Glutamatergic neuron (in vitro differentiated cells): ENCODE measurements around the gene EPB41L1. TPM values are rescaled to one million over a fixed set of nuclear protein-coding genes. Genes with fewer than 3 reads are reported as not detected.

Source experiments
- DNase-seq: peaks from one replicate; pipeline ENCODE4 v3.0.0; 2022
- H3K27ac Mint-ChIP-seq: one replicate; pipeline ENCODE4 v1.8.0; 2020; ENCODE audit warnings: mild to moderate bottlenecking, mixed read lengths, inconsistent platforms; ENCODE audit not compliant: unreplicated experiment
- H3K27me3 Mint-ChIP-seq: one replicate; pipeline ENCODE4 v1.8.0; 2020; ENCODE audit warnings: mild to moderate bottlenecking, moderate library complexity, mixed read lengths, inconsistent platforms; ENCODE audit not compliant: unreplicated experiment
- H3K36me3 Mint-ChIP-seq: one replicate; pipeline ENCODE4 v1.8.0; 2020; ENCODE audit warnings: mild to moderate bottlenecking, mixed read lengths, inconsistent platforms; ENCODE audit not compliant: unreplicated experiment
- H3K4me1 Mint-ChIP-seq: one replicate; pipeline ENCODE4 v1.8.0; 2020; ENCODE audit warnings: mild to moderate bottlenecking, low read depth, mixed read lengths, inconsistent platforms; ENCODE audit not compliant: unreplicated experiment
- H3K4me3 Mint-ChIP-seq: one replicate; pipeline ENCODE4 v1.8.0; 2020; ENCODE audit warnings: mild to moderate bottlenecking, mixed read lengths, inconsistent platforms; ENCODE audit not compliant: unreplicated experiment
- H3K9me3 Mint-ChIP-seq: one replicate; pipeline ENCODE4 v1.8.0; 2020; ENCODE audit warnings: mild to moderate bottlenecking, moderate library complexity, mixed read lengths, inconsistent platforms; ENCODE audit not compliant: unreplicated experiment
- total RNA-seq: library from RNA; stranded (reverse); fragmentation: NEBNext Ultra II Directional; extraction: Animal tissue kit (Norgen Biotek cat#: 25700); gene quantifications from one replicate; pipeline ENCODE4 v1.2.1, GENCODE V29; 2021; ENCODE audit not compliant: unreplicated experiment
- TF ChIP-seq, protein P1 (sequence below): fragments of 200-600 bp; sonication (generic); IDR thresholded peaks from one replicate; pipeline ENCODE4 v1.5.0; 2021; ENCODE audit not compliant: partially characterized antibody, unreplicated experiment

The EPB41L1 gene
- total RNA-seq, 1 donor from 2014 or later, result 54.1 TPM

DNA sequence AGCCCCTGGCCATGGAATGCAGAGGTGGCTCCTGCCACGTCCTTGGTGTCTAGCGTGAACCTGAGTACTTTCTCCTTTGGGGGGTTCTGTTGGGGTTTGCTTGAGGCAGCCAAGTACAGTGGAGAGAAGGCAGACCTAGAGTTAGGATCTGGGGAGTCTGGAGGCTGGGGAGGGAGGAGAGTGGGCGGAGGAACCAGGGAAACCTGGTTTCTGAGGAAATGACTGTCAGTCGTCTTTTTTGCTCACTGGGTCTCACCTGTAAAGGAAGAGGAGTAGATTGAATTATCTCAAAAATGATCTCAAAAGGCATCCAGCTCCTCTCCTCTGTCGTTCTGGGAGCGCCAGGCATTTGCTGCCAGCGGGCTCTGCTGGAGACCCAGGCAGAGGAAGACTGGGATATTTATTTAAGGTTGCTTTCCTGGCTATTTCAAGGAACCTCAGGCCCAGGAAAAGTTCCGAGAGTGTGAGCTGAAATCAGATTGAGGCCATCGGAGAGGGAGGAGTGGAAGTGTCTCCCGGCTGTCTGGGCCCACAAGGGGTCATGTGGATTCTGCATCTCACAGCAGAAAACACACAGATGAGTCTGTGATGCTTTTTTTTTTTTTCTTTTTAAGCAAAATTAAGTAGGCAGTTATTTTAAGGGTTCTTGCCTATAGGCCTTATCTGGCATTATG is 16.1 kb downstream of the EPB41L1 start:
- no peak overlapping the region for H3K4me3 Mint-ChIP-seq
- peaks cover 10% of the 10 kb centered on the region for H3K9me3 Mint-ChIP-seq
- DNase-seq, result no peak
- no peaks in the 10 kb centered on the region for H3K36me3 Mint-ChIP-seq
- TF ChIP-seq, protein P1, sequence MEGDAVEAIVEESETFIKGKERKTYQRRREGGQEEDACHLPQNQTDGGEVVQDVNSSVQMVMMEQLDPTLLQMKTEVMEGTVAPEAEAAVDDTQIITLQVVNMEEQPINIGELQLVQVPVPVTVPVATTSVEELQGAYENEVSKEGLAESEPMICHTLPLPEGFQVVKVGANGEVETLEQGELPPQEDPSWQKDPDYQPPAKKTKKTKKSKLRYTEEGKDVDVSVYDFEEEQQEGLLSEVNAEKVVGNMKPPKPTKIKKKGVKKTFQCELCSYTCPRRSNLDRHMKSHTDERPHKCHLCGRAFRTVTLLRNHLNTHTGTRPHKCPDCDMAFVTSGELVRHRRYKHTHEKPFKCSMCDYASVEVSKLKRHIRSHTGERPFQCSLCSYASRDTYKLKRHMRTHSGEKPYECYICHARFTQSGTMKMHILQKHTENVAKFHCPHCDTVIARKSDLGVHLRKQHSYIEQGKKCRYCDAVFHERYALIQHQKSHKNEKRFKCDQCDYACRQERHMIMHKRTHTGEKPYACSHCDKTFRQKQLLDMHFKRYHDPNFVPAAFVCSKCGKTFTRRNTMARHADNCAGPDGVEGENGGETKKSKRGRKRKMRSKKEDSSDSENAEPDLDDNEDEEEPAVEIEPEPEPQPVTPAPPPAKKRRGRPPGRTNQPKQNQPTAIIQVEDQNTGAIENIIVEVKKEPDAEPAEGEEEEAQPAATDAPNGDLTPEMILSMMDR, result no peak
- peaks cover 4% of the 10 kb centered on the region for H3K27me3 Mint-ChIP-seq
- H3K4me1 Mint-ChIP-seq, result peaks cover 33% of the 10 kb centered on the region
- no peak overlapping the region for H3K27ac Mint-ChIP-seq

DNA sequence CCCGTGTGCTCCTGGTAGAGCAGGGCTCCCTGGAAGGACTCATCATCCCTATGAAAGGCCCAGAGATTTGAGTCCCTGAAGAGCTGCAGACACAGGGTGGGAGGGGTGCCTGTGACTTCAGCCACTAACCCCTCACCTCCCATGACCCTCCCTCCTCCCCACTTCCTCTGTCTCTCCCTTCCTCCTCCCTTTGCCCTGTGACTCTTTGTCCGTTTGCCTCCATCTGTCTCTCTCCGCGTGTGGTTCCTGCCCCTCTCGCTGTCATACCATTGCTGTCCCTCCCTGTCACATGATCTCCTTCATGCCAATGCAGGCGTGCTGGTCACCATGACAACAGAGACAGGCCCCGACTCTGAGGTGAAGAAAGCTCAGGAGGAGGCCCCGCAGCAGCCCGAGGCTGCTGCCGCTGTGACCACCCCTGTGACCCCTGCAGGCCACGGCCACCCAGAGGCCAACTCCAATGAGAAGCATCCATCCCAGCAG is 19.0 kb downstream of the EPB41L1 start:
- H3K27me3 Mint-ChIP-seq, result peaks cover 4% of the 10 kb centered on the region
- H3K27ac Mint-ChIP-seq, result peak overlapping the region; percentile 79
- peak overlapping the region; percentile 40 for H3K4me3 Mint-ChIP-seq
- H3K9me3 Mint-ChIP-seq, result peaks cover 6% of the 10 kb centered on the region
- no peaks in the 10 kb centered on the region for H3K36me3 Mint-ChIP-seq
- peak; percentile 76 for DNase-seq
- TF ChIP-seq, protein P1, result no peak
- H3K4me1 Mint-ChIP-seq, result peaks cover 31% of the 10 kb centered on the region

DNA sequence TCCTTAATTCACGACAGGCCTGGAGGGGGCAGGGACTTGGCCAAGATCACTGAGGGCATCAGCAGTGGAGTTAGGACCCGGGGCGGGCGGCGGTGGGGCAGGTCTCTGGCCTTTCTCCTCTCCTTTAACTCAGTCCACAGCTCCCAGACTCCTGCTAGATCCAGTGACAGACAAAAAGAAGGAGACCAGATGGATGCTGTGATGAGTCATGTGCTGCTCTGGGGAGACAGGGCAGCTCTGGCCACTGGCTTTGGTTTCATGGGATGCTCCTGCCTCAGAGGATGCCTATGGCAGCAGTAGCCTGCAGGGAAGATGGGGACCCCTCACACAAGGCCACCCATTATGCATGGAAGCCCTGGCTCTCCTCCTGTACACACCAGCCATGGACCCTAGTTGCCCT is 20.5 kb downstream of the EPB41L1 start:
- Mint-ChIP-seq H3K27me3 (peaks cover 5% of the 10 kb centered on the region), H3K27ac (peak overlapping the region; percentile 85), H3K4me1 (peaks cover 34% of the 10 kb centered on the region), H3K36me3 (no peaks in the 10 kb centered on the region), H3K4me3 (peak overlapping the region; percentile 23), H3K9me3 (peaks cover 6% of the 10 kb centered on the region)
- peak; percentile 33 for DNase-seq
- TF ChIP-seq, protein P1, result no peak

DNA sequence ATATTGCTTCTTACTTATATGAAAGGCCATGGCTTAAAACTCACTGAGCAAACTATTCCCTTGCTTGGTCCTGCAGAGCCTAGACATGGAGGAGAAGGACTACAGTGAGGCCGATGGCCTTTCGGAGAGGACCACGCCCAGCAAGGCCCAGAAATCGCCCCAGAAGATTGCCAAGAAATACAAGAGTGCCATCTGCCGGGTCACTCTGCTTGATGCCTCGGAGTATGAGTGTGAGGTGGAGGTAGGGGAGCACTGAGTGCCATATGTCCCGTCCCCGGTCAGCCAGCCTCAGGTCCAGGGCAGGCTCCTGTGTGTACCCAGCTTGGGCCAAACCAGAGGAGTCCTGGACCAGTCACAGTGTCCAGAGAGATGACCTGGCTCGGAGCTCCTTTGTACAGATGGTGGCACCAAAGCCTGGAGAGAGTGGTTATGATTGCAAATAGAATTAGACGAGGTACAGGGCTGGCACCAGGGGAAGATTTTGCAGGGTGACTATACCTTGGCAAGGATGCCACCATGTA is 21.0 kb downstream of the EPB41L1 start:
- Mint-ChIP-seq H3K4me1 (peaks cover 30% of the 10 kb centered on the region), H3K9me3 (peaks cover 6% of the 10 kb centered on the region), H3K27me3 (peaks cover 5% of the 10 kb centered on the region), H3K36me3 (no peaks in the 10 kb centered on the region), H3K27ac (peak overlapping the region; percentile 85), H3K4me3 (no peak overlapping the region)
- DNase-seq, result no peak
- TF ChIP-seq, protein P1, result no peak

DNA sequence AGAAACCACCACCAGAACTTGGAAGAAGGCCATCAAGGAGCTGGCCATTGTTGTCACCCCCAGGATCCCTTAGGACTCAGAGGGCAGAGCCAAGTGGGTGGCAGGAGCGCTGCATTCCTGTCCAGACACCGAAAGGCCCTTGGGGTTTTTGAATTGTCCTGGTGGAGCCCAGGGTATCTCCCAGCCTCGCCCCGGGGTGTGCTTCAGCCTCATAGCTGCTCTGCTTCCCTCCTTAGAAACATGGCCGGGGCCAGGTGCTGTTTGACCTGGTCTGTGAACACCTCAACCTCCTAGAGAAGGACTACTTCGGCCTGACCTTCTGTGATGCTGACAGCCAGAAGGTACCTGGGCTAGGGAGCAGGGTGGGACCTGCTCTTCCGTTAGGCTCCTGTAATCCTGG is 23.2 kb downstream of the EPB41L1 start:
- DNase-seq, result no peak
- no peak overlapping the region for H3K27ac Mint-ChIP-seq

More for the DNA sequence above, 23.2 kb downstream of the EPB41L1 start:
- Mint-ChIP-seq H3K27me3 (peaks cover 8% of the 10 kb centered on the region), H3K4me3 (no peak overlapping the region), H3K4me1 (peaks cover 25% of the 10 kb centered on the region), H3K36me3 (no peaks in the 10 kb centered on the region), H3K9me3 (peaks cover 6% of the 10 kb centered on the region)
- TF ChIP-seq, protein P1, result no peak
